ENCODE data around the gene M1AP.

DNA sequence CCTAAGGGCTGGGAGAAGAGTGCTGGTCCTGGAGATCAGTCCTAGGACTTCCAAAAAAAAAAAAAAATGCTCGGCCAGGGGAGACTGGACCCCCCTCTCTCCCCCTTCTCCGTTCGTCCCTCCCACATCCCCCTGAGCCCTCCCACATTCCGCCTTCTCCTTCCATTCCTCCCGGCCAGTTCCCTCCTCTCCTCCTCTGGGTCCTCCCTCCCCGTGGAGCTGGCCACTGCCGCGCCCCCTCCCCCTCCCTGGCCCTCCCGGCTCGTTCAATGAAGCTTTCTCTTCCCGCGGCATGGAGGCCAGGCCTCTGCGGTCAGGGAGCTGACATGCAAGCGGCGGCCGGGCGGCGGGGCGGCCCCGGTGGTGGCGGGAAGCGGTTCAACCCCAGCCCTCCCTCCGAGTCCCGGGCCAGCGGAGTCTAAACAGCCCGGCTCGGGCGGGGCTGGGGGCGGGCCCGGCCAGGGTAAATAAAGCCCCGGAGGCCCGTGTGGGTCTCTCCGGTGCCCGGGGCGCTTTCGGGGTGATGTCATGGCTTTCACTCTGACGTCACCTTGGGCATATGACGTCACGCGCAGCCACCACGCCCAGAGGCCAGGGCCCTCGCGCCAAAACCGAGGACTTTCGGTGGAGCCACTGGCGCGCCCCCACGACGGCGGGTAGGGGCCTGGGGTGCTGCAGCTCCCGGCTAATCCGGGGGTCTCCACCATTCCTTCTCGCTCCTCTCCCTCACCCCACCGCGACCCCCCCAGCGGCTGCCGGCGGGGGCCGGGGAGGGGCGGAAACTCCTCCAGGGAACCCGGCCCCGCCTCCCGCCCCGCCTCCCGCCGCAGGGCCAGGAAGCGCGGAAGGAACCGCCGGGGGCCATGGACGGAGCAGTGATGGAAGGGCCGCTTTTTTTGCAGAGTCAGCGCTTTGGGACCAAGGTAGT is 94.0 kb downstream of the M1AP start, which contains the start of the genes DOK1 and LOXL3:
- TF ChIP-seq POLR2A (IDR thresholded peaks at IDR 0.05): peak; percentile 41
- TF ChIP-seq, protein P1, sequence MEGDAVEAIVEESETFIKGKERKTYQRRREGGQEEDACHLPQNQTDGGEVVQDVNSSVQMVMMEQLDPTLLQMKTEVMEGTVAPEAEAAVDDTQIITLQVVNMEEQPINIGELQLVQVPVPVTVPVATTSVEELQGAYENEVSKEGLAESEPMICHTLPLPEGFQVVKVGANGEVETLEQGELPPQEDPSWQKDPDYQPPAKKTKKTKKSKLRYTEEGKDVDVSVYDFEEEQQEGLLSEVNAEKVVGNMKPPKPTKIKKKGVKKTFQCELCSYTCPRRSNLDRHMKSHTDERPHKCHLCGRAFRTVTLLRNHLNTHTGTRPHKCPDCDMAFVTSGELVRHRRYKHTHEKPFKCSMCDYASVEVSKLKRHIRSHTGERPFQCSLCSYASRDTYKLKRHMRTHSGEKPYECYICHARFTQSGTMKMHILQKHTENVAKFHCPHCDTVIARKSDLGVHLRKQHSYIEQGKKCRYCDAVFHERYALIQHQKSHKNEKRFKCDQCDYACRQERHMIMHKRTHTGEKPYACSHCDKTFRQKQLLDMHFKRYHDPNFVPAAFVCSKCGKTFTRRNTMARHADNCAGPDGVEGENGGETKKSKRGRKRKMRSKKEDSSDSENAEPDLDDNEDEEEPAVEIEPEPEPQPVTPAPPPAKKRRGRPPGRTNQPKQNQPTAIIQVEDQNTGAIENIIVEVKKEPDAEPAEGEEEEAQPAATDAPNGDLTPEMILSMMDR (IDR thresholded peaks at IDR 0.05): peak in 1 of 3 donors; percentile 30
